Activated gamma-delta T cell treated with Interleukin-2 at 50 U/mL for 16 hours (primary cell): Measurements from ENCODE around the gene KRTAP9-2.
"Not testable (repeated sequence)": the region's sequence is repeated elsewhere in the genome, so short reads cannot be mapped to it uniquely, and the experiment has no call there.

Source experiments
- DNase-seq: peaks from one replicate; pipeline ENCODE4 v3.0.0-alpha.2; 2020

Gene KRTAP9-2

DNA sequence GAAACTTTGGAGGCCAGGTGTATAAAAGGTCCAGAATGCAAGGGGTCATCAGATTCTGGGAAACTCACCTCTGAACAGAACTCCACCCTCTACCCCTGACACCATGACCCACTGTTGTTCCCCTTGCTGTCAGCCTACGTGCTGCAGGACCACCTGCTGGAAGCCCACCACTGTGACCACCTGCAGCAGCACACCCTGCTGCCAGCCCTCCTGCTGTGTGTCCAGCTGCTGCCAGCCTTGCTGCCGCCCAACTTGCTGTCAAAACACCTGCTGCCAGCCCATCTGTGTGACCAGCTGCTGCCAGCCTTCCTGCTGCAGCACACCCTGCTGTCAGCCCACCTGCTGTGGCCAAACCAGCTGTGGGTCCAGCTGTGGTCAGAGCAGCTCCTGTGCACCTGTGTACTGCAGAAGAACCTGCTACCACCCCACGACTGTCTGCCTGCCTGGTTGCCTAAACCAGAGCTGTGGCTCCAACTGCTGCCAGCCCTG lies 11.5 kb downstream of the KRTAP9-2 start, which contains the start of gene KRTAP9-8:
KRTAP9-8 (plus strand) TSS at position 51 of the 489 bp plus-strand sequence; CDS start at position 104, 53 bp downstream.
- DNase-seq = not testable (repeated sequence)

DNA sequence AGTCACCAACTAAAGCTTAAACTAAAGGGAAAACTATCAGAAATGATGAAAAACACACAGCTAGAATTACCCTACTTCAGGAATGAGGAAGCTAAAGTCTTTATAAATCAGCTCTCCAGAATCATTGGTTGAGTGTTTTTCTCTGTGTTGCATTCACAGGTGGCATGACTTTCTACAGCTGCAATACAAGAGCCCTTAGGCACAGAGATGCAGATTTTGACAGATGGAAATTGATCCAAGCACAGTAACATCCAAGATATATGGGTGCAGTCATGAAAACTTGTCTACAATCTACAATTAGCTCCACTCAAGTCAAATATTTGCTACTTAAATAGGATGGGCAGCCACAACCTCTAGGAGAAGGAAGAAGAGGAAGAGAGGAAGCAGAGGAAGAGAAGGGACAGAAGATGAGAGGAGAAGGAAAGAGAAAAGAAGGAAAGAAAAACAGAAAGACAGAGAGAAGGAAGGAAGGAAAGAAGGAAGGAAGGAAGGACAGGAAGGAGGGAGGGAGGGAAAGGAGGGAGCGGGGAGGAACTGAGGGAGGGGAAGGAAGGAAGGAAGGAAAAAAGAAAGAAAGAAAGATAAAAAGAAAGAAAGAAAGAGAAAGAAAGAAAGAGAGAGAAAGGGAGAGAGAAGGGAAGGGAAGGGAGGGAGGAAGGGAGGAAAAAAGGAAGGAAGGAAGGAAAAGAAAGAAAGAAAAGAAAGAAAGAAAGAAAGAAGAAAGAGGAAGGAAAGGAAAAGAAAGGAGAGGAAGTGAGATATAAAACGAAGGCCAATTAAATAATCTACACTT lies 20.7 kb downstream of the KRTAP9-2 start:
- DNase-seq = not testable (repeated sequence)

DNA sequence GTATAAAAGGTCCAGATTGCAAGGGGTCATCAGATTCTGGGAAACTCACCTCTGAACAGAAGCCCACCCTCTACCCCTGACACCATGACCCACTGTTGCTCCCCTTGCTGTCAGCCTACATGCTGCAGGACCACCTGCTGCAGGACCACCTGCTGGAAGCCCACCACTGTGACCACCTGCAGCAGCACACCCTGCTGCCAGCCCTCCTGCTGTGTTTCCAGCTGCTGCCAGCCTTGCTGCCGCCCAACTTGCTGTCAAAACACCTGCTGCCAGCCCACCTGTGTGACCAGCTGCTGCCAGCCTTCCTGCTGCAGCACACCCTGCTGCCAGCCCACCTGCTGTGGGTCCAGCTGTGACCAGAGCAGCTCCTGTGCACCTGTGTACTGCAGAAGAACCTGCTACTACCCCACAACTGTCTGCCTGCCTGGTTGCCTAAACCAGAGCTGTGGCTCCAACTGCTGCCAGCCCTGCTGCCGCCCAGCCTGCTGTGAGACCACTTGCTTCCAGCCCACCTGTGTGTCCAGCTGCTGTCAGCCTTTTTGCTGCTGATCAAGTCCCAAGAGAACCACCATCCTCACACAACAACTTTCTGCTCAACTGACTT lies 23.3 kb downstream of the KRTAP9-2 start, which contains the start of gene KRTAP9-4:
KRTAP9-4 (plus strand) TSS at position 51 of the 604 bp plus-strand sequence; CDS start at position 85, 34 bp downstream.
- DNase-seq = not testable (repeated sequence)

DNA sequence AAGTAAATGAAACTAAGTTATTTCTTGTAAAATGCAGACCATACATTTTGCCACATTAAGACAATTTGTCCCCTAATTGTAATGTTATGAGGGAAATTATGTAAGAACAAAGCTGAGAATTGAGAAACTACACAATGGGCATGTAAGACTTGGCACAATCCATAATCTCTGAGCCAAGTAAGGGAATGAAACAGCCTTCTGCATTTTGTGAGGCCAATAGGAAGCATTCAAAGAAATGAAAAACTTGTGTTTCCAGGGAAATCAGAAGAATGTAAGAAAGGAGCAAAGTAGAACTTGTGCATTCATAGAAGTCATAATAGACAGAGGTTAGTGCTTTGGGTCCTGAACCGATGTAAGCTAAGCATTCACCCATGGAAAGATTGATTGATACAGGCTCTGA lies 24.8 kb downstream of the KRTAP9-2 start:
- DNase-seq = no peak

DNA sequence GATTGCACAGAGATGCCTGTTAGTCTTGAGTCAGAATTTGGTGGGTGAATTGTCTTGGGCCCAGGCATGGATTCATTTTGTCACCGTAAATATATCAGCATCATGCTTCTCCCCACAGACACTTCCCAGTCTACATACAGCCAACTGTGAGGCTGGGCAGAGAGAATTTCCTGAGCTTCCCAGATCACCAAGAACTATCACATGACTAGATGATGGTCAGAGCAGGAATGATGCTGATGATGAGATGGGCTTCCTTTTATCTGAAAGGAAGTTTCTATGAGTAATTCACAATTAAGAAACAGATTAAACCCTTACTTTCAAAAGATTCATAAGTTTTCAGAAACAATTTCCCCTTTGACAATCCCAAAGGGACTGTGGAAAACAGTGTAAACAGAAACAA lies 28.4 kb downstream of the KRTAP9-2 start:
- no peak for DNase-seq

DNA sequence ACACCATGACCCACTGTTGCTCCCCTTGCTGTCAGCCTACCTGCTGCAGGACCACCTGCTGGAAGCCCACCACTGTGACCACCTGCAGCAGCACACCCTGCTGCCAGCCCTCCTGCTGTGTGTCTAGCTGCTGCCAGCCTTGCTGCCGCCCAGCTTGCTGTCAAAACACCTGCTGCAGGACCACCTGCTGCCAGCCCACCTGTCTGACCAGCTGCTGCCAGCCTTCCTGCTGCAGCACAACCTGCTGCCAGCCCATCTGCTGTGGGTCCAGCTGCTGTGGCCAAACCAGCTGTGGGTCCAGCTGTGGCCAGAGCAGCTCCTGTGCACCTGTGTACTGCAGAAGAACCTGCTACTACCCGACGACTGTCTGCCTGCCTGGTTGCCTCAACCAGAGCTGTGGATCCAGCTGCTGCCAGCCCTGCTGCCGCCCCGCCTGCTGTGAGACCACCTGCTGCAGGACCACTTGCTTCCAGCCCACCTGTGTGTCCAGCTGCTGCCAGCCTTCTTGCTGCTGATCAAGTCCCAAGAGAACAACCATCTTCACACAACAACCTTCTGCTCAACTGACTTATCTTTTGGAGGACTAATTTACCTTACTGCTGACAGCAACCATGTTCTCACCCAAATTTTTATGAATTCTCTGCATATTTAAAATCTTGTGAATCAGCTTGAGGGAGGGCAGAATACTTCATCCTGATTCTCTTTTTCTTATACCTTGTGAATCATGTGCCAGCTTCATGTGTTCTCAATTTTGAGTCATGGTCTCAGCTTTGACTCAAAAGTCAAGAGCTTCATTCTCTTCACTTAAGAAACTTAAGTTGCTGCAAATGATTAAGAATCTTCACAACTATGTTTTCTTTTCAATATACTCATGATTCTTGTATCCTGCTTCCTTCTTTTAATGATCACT lies 29.2 kb downstream of the KRTAP9-2 start, which contains the start of gene KRTAP9-9:
KRTAP9-9 (plus strand) TSS at position 4 of the 910 bp plus-strand sequence.
- not testable (repeated sequence) for DNase-seq

DNA sequence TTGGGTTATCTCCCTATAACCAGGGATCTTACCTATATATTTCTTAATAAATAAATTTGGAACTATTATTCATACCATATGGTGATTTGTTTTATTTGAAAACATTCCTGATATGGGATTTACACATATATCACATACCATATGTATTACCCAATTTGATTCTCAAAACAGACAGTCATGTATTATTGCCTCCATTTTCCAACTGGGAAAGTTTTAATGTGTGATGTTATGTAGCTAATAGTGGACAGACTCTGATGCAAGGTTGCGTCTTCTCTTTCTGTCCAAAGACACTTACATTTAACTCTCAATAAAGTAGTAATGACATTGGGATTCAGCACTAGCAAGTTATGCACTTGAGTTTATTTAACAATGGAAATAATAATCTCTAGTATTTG lies 29.8 kb downstream of the KRTAP9-2 start:
- no peak for DNase-seq

DNA sequence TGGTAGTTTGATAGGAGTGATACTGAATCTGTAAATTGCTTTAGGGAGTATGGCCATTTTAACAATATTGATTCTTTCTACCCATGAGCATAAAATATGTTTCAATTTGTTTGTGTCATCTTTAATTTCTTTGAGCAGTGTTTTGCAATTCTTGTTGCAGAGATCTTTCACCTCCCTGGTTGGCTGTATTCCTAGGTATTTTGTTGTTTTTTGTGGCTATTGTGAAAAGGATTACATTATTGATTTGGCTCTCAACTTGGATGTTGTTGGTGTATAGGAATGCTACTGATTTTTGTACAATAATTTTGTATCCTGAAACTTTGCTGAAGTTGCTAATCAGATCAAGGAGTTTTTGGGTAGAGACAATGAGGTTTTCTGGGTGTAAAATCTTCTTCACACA lies 32.0 kb downstream of the KRTAP9-2 start:
- DNase-seq = no peak

DNA sequence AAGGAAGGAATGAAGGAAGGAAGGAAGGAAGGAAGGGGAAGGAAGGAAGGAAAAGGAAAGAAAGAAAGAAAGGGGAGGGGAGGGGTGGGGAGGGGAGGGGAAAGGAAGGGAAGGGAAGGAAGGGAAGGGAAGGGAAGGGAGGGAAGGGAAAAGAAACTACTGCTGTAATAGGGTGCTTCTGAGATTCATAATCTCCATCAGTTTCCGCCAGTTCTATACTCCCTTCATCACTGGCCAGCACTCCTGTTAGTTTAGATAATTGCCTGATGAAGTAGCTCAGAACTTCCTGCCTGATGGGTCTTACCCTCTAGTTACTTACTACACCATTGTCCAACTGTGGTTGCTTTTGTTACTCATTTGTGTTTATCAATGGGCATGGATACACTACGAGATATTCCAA lies 36.8 kb downstream of the KRTAP9-2 start:
- DNase-seq = no peak

DNA sequence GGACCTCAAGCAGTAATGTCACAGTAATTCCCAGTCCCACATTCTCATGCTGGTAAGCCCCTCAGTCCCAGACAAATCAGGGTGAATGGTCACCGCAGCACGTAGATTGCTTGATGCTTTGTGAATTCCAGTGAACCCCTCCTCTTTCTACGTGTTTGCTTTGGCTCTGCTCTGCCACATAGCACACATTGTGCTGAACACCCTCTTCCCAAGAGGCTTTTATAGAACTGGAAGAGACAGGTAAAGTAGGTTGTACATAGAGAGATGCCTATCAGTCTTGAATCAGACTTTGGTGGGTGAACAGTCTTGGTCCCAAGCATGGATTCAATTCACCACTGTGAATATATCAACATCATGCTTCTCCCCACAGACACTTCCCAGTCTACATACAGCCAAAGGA lies 38.2 kb downstream of the KRTAP9-2 start:
- DNase-seq = no peak

DNA sequence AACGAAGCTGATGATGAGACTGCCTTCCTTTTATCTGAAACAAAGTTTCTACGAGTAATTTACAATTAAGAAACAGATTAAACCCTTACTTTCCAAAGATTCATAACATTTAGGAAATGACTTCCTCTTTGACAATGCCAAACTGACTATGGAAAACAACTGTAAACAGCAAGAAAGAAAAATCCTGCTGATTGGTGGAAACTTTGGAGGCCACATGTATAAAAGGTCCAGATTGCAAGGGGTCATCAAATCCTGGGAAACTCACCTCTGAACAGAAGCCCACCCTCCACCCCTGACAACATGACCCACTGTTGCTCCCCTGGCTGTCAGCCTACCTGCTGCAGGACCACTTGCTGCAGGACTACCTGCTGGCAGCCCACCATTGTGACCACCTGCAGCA lies 38.6 kb downstream of the KRTAP9-2 start, which contains the start of gene KRTAP9-6:
KRTAP9-6 (plus strand) TSS at position 301 of the 400 bp plus-strand sequence; CDS start at position 301, 0 bp downstream.
- DNase-seq = no peak

DNA sequence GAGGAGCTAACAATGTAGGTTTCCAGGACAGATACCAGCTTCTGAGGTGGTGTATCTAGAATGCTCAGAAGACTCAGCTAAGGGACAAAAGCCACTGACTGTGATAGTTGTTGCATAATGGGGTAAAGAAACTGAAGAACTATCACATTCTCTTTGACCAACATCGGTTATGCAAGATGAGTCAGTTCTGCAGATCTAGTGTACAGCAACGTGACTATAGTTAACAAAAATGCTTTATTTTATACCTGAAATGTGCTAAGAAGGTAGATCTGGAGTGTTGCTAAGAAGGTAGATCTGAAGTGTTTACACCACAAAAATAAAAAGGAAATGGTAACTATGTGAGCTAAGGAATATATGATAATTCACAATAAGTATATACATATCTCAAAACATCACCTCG lies 41.3 kb downstream of the KRTAP9-2 start:
- no peak for DNase-seq

DNA sequence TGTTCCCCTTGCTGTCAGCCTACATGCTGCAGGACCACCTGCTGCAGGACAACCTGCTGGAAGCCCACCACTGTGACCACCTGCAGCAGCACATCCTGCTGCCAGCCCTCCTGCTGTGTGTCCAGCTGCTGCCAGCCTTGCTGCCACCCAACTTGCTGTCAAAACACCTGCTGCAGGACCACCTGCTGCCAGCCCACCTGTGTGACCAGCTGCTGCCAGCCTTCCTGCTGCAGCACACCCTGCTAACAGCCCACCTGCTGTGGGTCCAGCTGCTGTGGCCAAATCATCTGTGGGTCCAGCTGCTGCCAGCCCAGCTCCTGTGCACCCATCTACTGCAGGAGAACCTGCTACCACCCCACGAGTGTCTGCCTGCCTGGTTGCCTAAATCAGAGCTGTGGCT lies 44.9 kb downstream of the KRTAP9-2 start:
- not testable (repeated sequence) for DNase-seq

DNA sequence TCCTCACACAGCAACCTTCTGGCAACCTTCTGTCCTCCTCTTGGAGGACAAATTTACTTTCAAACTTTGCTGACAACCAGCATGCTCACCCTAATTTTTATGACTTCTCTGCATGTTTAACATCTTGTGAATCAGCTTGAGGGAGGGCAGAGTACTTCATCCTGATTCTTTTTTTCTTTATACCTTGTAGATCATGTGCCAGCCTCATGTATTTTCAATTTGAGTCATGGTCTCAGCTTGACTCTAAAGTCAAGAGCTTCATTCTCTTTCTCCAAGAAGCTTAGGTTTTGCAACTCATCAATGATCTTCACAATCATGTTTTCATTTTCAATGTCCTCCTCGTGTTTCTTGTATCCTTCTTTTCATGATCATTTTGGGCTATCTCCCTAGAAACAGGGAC lies 45.4 kb downstream of the KRTAP9-2 start:
- DNase-seq = no peak

DNA sequence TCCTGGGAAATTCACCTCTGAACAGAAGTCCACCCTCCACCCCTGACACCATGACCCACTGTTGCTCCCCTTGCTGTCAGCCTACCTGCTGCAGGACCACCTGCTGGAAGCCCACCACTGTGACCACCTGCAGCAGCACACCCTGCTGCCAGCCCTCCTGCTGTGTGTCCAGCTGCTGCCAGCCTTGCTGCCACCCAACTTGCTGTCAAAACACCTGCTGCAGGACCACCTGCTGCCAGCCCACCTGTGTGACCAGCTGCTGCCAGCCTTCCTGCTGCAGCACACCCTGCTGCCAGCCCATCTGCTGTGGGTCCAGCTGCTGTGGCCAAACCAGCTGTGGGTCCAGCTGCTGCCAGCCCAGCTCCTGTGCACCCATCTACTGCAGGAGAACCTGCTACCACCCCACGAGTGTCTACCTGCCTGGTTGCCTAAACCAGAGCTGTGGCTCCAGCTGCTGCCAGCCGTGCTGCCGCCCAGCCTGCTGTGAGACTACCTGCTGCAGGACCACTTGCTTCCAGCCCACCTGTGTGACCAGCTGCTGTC lies 49.3 kb downstream of the KRTAP9-2 start, which contains the start of gene KRTAP9-7:
KRTAP9-7 (plus strand) TSS at position 51 of the 543 bp plus-strand sequence; CDS start at position 51, 0 bp downstream.
- not testable (repeated sequence) for DNase-seq
